ENCODE data around the gene CDRT15L2. TPM values are rescaled to one million over a fixed set of nuclear protein-coding genes. Genes with fewer than 3 reads are reported as not detected.
"Not testable (repeated sequence)": the region's sequence is repeated elsewhere in the genome, so short reads cannot be mapped to it uniquely, and the experiment has no call there.

Gene CDRT15L2
- total RNA-seq (not detected), polyA plus RNA-seq (not detected)
- long read RNA-seq, donor 1 = 0 reads
- long read RNA-seq, donor 2 = 0 reads
- long read RNA-seq, donor 3 = 0 reads
- long read RNA-seq, donor 4 = 0 reads
- long read RNA-seq, donor 5 = 0 reads
- long read RNA-seq, donor 6 = 0 reads
- long read RNA-seq, donor 7 = 0 reads
- long read RNA-seq, donor 8 = 0 reads
- long read RNA-seq, donor 9 = 0 reads
- long read RNA-seq, donor 10 = 0 reads

DNA sequence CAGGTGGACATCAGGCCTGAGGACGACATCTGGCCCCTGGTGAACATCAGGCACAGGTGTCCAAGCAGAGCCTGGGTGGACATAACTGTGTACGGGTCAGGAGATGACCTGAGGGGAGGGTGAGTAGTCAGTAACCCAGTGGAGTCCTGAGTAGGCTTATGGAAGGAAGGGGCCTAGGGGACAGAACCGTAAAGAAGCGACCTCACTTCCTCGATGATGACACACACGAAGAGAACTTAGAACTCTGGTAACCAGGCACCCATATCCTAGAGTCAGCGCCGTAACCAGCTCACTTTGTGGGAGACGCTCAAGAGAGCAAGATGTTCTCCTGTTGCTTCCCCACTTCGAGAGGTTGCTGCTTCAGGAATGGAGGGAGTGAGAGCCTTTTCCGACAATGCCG is at the start of gene CDRT15L2:
Gene CDRT15L2, plus strand, starts transcription at position 301 of the 400 bp plus-strand sequence. Its CDS starts 20 bp downstream, at position 321.
- whole genome bisulfite sequencing, 4 donors = 86 to 93% (median 89%) methylated on average over 10 to 12 of the region's 12 CpGs
- intact Hi-C loops (cut with DNase I); H3K4me3 ChIP-seq; H3K27ac ChIP-seq; H3K36me3 ChIP-seq (replicated peaks in 1 of 2); H3K9me3 ChIP-seq (replicated peaks in 1 of 3); H3K4me1 ChIP-seq (replicated peaks in 1 of 2); H3K27me3 ChIP-seq; DNase-seq: not testable (repeated sequence)

DNA sequence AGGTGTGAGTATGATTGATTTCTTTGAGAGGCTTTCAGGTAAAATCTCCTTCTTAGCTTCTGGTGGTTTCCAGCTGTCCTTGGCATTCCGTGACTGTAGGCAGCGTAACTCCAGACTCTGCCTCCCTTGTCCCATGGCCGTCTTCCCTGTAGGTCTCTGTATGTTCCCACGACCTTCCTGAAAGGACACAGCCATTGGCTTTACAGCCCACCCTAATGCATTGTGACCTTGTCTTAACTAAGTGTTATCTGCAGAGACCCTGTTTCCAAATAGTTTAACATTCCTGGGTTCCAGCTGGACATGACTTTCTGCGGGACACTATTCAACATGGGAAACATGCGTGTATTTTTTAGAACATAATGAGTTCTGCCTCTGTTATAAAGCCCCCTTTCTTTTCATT is 49.4 kb upstream of the CDRT15L2 start:
- H3K27me3 ChIP-seq; H3K27ac ChIP-seq; H3K36me3 ChIP-seq (replicated peaks in 1 of 2); intact Hi-C loops (cut with DNase I); H3K4me1 ChIP-seq (replicated peaks in 1 of 2); H3K9me3 ChIP-seq (replicated peaks in 1 of 3); H3K4me3 ChIP-seq; DNase-seq: not testable (repeated sequence)
- 43 to 100% (median 55%) methylated on average over 2 to 6 of the region's 6 CpGs for WGBS, 4 donors

DNA sequence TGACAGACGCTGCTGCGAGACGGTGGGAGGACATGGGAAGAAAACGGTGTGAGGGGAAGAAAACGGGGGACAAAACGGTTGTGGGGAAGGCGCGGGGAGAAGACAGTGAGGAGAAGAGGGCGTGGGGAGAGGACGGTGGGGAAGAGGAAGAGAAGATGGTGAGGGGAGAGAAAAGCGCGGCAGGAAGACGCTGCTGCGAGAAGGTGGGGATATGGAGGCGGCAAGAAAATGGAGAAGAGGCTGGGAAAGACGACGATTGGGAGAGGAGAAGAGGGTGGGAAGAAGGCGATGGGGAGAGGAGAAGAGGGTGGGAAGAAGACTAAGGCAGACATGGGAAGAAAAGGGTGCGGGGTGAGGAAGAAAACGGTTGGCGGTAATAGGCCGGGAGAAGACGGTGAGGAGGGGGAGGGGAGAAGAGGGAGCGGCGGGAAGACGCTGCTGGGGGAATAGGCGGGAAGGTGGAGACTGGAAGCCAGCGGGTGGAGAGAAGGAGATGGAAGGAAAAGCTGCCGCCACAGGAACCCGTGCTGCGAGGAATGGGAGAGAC is 46.9 kb upstream of the CDRT15L2 start:
- H3K4me1 ChIP-seq (replicated peaks in 1 of 2); H3K4me3 ChIP-seq; intact Hi-C loops (cut with DNase I); H3K9me3 ChIP-seq (replicated peaks in 1 of 3); DNase-seq; H3K36me3 ChIP-seq (replicated peaks in 1 of 2); H3K27ac ChIP-seq; H3K27me3 ChIP-seq: not testable (repeated sequence)
- WGBS, 4 donors = 0 to 12% (median 0%) methylated on average over 4 to 18 of the region's 31 CpGs

DNA sequence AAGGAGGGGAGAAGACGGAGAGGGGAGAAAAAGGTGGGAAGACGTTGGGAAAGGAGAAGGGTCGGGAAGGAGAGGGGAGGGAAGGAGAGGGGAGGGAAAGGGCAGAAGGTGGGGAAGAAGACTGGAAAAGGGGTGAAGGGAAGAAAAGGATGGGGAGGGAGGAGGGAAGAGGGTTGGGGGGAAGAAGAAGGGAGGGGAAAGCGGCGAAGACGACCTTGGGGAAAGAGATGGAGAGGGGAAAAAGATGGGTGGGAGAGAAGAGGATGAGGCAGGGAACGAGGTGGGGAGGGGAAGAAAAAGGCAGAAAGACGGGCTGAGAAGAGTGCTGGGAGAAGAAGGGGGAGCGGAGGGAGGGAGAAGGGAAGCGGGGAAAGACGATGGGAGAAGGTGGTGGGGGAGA is 46.3 kb upstream of the CDRT15L2 start:
- intact Hi-C loops (cut with DNase I); H3K4me3 ChIP-seq; DNase-seq; H3K27me3 ChIP-seq; H3K36me3 ChIP-seq (replicated peaks in 1 of 2); H3K9me3 ChIP-seq (replicated peaks in 1 of 3); H3K27ac ChIP-seq; H3K4me1 ChIP-seq (replicated peaks in 1 of 2): not testable (repeated sequence)
- WGBS, 4 donors = 3 to 8% (median 5%) methylated on average over 9 to 11 of the region's 11 CpGs

DNA sequence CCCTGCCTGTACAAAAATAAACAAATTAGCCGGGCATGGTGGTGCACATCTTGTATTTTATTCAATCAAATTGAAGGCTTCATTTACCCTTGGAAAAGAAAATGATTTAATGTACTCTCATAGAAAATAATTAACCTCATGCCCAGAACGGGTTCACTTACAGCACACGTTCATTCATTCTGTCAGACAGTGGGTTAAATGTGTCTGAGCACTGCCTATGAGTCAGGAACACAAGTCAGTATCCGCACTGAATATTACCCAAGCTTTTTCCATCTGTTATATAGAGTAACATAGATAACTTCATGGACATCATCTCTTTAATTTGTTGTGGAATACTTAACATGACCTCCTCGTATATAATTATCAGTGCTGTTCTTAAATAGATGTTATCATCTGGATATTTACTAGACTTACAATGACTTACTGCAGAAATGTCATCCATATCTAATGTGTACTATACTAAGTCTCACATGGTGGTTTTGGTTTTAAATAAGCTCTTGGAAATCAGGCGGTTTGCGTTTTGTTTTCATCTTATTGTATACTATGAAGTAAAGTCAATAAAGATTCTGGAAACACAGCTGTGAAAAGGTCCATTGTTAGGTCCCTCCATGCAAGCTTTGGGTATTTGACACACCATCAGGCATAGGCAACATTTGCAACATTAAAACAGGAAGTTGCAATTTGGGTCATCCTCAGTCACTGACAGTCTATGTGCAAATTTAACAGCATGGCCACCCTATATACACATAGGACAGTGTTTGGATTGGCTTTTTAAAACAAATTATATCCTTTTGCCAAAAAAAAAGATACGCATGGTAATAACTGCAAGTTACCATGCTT is 44.6 kb upstream of the CDRT15L2 start:
- WGBS, 4 donors = 56 to 72% (median 66%) methylated on average over 4 to 8 of the region's 8 CpGs
- H3K27me3 ChIP-seq; H3K4me1 ChIP-seq (replicated peaks in 1 of 2); DNase-seq; H3K4me3 ChIP-seq; H3K27ac ChIP-seq; intact Hi-C loops (cut with DNase I); H3K9me3 ChIP-seq (replicated peaks in 1 of 3); H3K36me3 ChIP-seq (replicated peaks in 1 of 2): not testable (repeated sequence)

DNA sequence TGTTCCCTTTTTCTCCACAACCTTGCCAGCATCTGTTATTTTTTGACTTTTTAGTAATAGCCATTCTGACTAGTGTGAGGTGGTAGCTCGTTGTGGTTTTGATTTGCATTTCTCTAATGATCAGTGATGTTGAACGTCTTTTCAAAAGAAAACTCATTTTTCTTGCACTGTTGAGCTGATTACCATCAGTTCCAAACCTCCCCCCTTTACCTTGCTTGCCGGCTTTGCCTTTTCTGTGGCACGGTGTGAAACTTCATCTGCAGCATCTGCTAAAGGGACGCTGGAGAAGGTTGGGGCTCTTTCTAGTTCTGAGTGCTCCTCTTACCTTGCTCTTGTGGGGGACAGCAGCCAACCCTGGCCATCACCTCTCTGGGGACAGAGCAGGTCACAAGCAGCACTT is 39.1 kb upstream of the CDRT15L2 start:
- DNase-seq; H3K4me3 ChIP-seq; H3K27me3 ChIP-seq; H3K9me3 ChIP-seq (replicated peaks in 1 of 3); H3K4me1 ChIP-seq (replicated peaks in 1 of 2); intact Hi-C loops (cut with DNase I); H3K27ac ChIP-seq; H3K36me3 ChIP-seq (replicated peaks in 1 of 2): not testable (repeated sequence)
- WGBS, 4 donors = 44 to 83% methylated on average over 2 to 3 of the region's 5 CpGs; no CpG with 5 or more reads in 2 of the 4 donors

DNA sequence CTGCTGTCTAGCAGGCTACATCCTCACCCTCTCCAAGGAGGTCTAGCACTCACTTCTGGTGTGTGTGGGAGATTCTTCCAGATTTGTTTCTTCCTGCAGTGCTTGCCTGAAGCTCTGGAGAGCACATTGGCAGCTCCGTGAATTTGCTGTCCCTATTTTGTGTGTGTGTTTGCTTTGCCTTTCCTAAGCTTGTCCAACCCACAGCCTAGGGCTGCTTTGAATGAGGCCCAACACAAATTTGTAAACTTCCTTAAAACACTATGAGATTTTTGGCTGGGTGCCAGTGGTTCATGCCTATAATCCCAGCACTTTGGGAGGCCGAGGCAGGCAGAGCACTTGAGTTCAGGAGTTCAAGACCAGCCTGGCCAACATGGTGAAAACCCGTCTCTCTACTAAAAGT is 38.7 kb upstream of the CDRT15L2 start:
- H3K27ac ChIP-seq; intact Hi-C loops (cut with DNase I); H3K4me1 ChIP-seq (replicated peaks in 1 of 2); H3K4me3 ChIP-seq; H3K27me3 ChIP-seq; H3K36me3 ChIP-seq (replicated peaks in 1 of 2); H3K9me3 ChIP-seq (replicated peaks in 1 of 3): not testable (repeated sequence)
- peak in 1 of 7 donors; percentile 27 for DNase-seq
- 36 to 66% (median 53%) methylated on average over 2 to 3 of the region's 3 CpGs for WGBS, 4 donors

DNA sequence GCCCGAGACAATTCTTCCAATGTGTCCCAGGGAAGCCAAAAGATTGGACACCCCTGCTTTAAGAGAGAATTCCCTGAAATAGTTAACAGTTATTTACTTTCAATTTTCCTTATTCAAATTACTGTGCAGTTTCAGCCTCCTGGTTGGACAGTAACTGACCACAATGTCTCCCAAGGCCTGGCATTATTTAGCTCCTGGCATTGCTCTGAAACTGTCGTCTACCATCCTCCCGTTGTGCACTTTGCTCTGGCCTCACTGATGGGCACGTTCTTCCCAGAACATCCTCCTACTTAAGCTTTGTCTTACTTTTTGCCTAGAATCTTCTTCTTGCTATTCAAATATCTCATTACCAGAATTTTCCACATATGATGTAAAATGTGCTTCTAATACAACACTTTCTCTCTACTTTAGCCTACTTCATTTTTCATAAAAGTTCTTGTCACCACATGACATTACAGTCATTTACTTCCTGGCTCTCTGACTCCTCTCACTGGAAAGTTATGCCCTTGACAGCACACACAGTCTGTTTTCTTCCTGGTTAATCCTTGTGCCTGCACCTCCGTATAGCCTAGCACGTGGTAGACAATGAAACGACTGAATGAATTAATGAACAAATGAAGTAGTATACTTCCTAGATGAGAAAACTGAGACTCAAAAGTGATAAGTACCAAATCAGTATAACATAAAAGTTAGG is 37.5 kb upstream of the CDRT15L2 start:
- H3K36me3 ChIP-seq (replicated peaks in 1 of 2); intact Hi-C loops (cut with DNase I): not testable (repeated sequence)

DNA sequence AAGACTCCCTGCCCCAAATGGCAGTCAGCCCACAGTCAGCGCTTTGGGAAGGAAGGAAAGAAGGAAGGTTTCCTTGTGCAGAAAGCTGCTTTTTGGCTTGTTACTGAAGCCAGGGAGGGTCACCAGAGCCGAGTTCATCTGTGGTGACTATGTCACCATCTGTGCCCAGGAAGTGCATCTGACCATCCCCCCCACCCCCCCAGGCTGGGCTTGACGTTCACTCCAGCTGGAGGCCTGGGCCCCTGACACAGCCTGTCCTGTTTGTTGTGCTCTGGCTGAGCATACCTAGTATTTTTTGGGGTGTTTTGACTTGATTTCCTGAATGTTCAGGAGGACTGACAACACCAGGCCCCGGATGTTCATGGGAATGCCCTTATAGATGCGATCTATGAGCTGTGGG is 31.6 kb upstream of the CDRT15L2 start:
- H3K27ac ChIP-seq; H3K36me3 ChIP-seq (replicated peaks in 1 of 2); H3K27me3 ChIP-seq; intact Hi-C loops (cut with DNase I); DNase-seq; H3K4me3 ChIP-seq; H3K9me3 ChIP-seq (replicated peaks in 1 of 3); H3K4me1 ChIP-seq (replicated peaks in 1 of 2): not testable (repeated sequence)
- 45 to 59% methylated on average over 2 to 3 of the region's 5 CpGs; no CpG with 5 or more reads in 2 of the 4 donors for WGBS, 4 donors

More for the DNA sequence above, 37.5 kb upstream of the CDRT15L2 start:
- 25 to 41% (median 30%) methylated on average over 6 to 7 of the region's 7 CpGs for WGBS, 4 donors
- H3K27ac ChIP-seq; H3K9me3 ChIP-seq (replicated peaks in 1 of 3); H3K4me3 ChIP-seq; H3K4me1 ChIP-seq (replicated peaks in 1 of 2); H3K27me3 ChIP-seq: not testable (repeated sequence)
- DNase-seq = peak in 3 of 7 donors; percentile 14 to 32 (median 23)

DNA sequence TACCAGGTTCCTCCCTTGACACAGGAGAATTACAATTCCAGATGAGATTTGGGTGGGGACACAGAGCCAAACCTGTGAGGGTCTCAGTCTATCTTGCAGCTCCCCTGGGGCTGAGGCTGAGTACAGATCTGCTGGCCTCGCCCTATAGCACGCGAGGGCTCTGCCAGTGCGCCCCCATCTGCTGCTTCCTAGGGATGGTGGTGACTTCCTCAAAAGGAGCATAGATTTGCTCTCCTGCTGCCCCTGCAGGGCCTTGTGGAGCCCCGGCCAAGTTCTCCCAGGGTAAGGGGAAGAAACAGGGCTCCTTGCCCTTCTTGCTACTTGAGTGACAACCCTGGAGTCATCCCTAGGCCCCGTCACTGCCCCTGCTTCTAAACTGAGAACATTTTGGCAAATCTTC is 26.6 kb upstream of the CDRT15L2 start:
- H3K27me3 ChIP-seq; DNase-seq; H3K36me3 ChIP-seq (replicated peaks in 1 of 2); H3K4me1 ChIP-seq (replicated peaks in 1 of 2); intact Hi-C loops (cut with DNase I); H3K9me3 ChIP-seq (replicated peaks in 1 of 3); H3K4me3 ChIP-seq; H3K27ac ChIP-seq: not testable (repeated sequence)
- WGBS, 4 donors = 81 to 89% methylated on average over 4 to 6 of the region's 6 CpGs; no CpG with 5 or more reads in 2 of the 4 donors

All from adrenal gland (tissue), 19 donors.